ENCODE measurements around the gene TPPP3.
"Not testable (repeated sequence)": the region's sequence is repeated elsewhere in the genome, so short reads cannot be mapped to it uniquely, and the experiment has no call there.

The TPPP3 gene

GRCh38 chr16:67388591-67388990, 4.7 kb downstream of the TPPP3 start:
- no peak for DNase-seq

GRCh38 chr16:67388191-67388590, 5.1 kb downstream of the TPPP3 start:
- DNase-seq, result no peak

- no peak for DNase-seq
Observed at GRCh38 chr16:67387479-67388079, 5.7 kb downstream of the TPPP3 start.

- DNase-seq, result no peak
Observed at GRCh38 chr16:67386861-67387455, 6.3 kb downstream of the TPPP3 start.

DNA sequence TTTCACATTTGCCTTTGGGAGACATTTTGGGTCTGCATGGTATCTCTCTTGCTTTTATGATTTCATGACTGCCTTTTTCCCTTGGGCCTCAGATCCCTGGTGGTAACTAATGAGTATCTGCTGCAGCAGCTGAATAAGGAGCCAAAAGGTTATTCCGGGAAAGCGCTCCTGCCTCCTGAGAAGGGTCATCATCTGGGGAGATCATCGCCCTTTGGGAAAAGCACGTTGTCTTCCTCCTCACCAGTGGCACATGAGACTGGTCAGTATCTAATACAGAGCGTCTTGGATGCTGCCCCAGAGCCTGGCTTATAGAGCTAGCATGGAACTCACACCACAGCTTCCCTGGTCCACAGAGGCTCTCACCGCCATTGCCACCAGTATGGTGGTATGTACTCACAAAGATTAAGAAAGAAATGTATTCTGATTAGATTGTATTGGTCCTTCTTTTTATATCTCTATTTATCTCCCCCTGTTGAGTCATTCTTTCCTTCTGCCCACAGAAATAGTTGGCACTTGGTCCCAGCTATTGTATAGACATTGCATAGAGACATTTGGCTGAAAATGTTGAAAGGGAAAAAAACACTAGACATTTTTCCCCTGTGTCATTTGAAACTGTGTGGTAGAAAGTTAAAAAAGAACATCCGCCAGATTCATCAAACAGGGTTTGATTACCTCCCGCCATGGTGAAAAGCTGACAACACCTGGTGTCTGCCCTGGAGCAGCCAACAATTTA, 8.4 kb downstream of the TPPP3 start:
- DNase-seq, result no peak

GRCh38 chr16:67383284-67383683, 10.0 kb downstream of the TPPP3 start:
- no peak for DNase-seq

GRCh38 chr16:67378642-67379041, 14.7 kb downstream of the TPPP3 start:
- DNase-seq, result no peak

- not testable (repeated sequence) for DNase-seq
Observed at GRCh38 chr16:67376012-67376411, 17.3 kb downstream of the TPPP3 start.

- DNase-seq, result no peak
Observed at GRCh38 chr16:67372664-67373063, 20.6 kb downstream of the TPPP3 start.

- DNase-seq, result no peak
Observed at GRCh38 chr16:67370661-67371060, 22.6 kb downstream of the TPPP3 start.

DNA sequence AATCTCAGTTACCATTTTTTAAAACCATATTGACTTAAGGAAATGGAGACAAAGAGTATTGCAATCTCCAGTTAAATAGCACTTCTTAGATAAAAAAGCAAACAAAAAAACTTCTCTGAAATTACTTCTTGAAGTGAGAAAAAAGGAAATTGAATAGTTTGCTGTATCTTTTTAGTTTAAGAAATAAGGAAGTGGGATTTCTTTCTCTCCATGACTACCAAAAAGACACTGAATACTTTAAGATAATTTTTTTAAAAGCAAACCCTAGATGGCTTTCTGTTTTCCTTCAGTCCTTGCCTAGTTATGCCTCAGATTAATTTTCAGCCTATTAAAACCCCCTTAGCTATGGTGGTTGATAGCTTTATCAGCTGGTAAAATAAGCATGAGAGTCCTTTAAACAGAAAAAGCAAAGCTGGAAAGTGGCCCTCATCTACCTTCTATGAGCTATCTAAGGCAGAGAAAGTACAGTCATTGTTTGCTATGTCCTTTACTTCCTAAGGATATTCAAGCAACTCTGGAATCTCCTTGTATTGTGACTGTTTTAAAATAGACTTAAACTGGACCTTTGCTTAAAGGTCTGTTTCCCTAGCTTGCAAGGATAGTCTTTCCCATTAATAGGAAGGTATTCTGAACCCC, 28.6 kb downstream of the TPPP3 start:
- no peak for DNase-seq

DNA sequence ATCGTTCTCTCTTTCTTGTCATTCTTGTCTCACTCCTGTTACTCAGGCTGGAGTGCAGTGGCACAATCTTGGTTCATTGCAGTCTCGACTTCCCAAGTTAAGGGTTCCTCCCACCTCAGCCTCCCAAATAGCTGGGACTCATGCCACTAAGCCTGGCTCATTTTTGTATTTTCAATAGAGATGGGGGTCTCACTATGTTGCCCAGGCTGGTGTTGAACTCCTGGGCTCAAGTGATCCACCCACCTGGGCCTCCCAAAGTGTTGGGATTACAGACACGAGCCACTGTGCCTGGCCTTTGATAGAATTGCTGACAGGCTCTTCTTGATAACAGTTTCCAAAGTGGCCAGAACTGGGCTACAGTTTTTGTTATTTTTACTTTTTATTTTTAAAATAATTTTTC, 32.3 kb downstream of the TPPP3 start:
- no peak for DNase-seq

GRCh38 chr16:67359540-67360269, 33.6 kb downstream of the TPPP3 start:
- not testable (repeated sequence) for DNase-seq

DNA sequence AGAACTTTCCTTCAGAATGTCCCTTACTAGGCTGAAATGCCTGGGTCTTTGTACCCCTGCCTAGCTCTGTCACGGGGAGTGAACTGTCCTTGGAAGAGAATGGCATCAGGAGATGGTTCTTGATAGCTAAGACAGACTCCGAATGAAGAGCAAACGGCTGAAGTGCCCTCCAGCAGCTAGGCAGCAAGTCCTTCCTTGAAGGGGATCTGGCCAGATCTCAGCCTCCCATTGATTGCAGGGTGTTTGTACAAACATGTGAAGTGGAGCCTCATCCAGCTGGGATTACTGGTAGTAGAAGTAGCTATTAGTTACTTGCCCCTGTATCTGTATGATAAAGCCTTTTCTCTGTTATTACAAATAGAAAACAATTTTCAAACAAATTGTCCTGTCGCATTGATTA, 35.7 kb downstream of the TPPP3 start:
- DNase-seq, result no peak

GRCh38 chr16:67356396-67356795, 36.9 kb downstream of the TPPP3 start:
- no peak for DNase-seq

- not testable (repeated sequence) for DNase-seq
Observed at GRCh38 chr16:67352463-67352862, 40.8 kb downstream of the TPPP3 start.

DNA sequence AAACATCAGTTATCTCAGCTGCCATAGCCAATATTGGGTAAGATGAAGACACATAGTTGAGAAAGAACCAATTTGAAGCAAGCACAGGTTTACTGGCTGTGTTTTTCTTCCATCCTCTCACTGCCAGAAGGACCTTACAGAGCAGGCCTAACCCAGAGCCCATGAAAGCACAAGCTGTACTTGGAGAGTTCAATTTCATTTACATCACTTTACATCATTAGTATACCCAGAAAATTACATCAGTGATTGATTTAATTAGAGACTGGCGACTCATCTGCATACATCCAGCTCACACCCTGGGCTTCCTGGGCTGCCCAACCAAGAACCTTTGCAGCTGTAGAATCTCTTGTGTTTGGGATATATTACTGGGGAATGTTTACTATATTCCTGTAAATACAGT, 43.0 kb downstream of the TPPP3 start:
- DNase-seq, result no peak

GRCh38 chr16:67349172-67349571, 44.1 kb downstream of the TPPP3 start:
- peak; percentile 17 for DNase-seq

- no peak for DNase-seq
Observed at GRCh38 chr16:67346341-67346740, 47.0 kb downstream of the TPPP3 start.

DNA sequence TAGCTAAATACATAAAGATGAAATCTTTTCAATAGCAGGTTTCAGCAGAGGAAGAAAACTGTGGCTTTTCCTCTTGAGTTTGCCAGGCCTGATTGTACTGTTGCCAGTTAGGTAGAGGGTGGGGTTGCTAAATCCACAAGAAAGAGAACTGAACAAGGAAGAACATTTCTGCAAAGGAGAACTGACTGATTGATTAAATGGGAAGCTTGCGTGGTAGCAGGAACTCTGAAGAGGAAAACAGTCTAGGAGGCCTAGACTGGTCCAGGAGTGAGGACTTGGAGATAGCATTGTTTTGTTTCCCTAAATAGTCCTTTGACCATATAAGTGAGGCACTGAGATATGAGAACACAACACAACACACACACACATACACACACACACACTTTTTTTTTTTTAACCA, 47.9 kb downstream of the TPPP3 start:
- DNase-seq, result no peak

- no peak for DNase-seq
Observed at GRCh38 chr16:67342616-67343015, 50.7 kb downstream of the TPPP3 start.

- no peak for DNase-seq
Observed at GRCh38 chr16:67341250-67341649, 52.0 kb downstream of the TPPP3 start.
